ENCODE data around the gene LRRC8B.

Gene LRRC8B

DNA sequence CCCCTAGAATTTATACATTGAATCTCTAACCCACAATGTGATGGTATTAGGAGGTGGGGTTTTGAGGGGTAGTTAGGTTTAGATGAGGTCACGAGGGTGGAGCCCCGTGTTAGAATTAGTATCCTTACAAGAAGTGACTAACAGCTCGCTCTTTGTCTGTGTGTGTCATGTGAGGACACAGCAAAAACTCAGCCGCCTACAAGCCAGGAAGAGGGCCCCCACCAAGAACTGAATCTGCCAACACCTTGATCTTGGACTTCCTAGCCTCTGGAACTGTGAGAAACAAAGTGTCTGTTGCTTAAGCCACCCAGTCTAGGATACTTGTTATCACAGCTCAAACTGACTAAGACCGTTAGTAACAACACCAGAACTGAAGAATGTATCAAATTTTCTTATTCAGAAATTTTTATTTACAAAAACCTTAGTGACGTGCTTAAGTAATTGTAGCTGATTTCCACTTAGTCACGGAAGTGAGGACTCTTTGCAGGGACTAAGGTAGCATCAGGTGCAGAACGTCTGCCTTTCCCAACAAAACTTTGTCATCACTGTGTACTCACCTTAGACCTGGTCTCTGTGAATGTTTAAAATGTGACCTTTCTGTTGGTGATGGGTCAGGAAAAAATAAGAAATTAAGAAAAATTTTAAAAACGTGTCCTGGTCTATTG, 83.8 kb downstream of the LRRC8B start:
- Histone ChIP-seq H3K79me2 (ENCODE audit: low read length) (no peaks in the 10 kb centered on the region), H3K9ac (ENCODE audit: low read length) (no peak overlapping the region), H2AFZ (ENCODE audit: low read depth, low read length) (no peak overlapping the region), H3K27me3 (ENCODE audit: low read depth, low read length) (peaks cover 61% of the 10 kb centered on the region), H3K27ac (ENCODE audit: low read length) (no peak overlapping the region), H3K36me3 (replicated peaks; ENCODE audit: low read depth, low read length) (no peaks in the 10 kb centered on the region), H3K9me3 (ENCODE audit: insufficient read depth, low read length) (no peaks in the 10 kb centered on the region), H3K4me1 (ENCODE audit: low read length) (peaks cover 29% of the 10 kb centered on the region), H4K20me1 (ENCODE audit: insufficient read depth, low read length) (peaks cover 17% of the 10 kb centered on the region; the same call in 1 of the 2 replicates), H3K4me2 (ENCODE audit: low read length) (no peak overlapping the region), H3K4me3 (ENCODE audit: low read length) (no peak overlapping the region)
- TF ChIP-seq EZH2phosphoT487 (IDR thresholded peaks at IDR 0.05; ENCODE audit: low read depth): no peak
- TF ChIP-seq, protein P1, sequence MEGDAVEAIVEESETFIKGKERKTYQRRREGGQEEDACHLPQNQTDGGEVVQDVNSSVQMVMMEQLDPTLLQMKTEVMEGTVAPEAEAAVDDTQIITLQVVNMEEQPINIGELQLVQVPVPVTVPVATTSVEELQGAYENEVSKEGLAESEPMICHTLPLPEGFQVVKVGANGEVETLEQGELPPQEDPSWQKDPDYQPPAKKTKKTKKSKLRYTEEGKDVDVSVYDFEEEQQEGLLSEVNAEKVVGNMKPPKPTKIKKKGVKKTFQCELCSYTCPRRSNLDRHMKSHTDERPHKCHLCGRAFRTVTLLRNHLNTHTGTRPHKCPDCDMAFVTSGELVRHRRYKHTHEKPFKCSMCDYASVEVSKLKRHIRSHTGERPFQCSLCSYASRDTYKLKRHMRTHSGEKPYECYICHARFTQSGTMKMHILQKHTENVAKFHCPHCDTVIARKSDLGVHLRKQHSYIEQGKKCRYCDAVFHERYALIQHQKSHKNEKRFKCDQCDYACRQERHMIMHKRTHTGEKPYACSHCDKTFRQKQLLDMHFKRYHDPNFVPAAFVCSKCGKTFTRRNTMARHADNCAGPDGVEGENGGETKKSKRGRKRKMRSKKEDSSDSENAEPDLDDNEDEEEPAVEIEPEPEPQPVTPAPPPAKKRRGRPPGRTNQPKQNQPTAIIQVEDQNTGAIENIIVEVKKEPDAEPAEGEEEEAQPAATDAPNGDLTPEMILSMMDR (IDR thresholded peaks at IDR 0.05; ENCODE audit: low read depth, low read length): no peak

DNA sequence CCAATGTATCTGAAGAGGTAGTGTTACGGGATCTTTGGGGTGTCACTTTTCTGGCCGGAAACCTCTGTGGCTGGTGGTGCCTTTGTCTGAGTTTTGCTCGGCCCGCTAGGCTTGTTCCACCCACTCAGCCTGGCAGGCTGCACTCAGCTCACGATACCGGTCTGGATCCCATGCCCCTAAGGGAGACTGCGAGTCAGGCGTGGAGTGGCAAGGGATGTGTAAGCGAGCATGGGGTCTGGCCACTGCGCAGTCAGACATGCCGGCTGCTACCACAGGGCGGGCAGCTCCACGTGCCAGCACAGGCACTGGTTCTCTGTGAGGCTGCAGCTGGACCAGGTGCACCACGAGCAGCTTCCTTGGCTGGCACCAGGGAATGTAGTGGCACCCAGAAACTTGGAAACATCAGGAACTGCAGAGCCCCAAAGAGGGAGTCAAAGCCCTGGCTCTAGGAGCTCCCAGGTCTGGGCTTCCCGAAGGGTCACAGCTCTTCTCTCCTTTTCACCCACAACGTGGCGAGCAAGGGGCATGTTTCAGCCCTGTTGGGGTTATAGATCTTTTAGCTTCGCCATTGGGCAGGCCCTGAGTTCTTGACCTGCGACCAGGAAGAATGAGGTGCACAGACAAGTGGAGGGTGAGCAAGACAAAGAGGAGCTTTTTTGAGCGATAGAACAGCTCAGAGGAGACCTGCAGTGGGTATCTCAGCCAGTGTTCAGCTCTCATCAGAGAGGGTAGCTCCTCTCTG, 84.5 kb downstream of the LRRC8B start:
- Histone ChIP-seq H3K4me1 (ENCODE audit: low read length) (peaks cover 29% of the 10 kb centered on the region), H3K27me3 (ENCODE audit: low read depth, low read length) (peaks cover 66% of the 10 kb centered on the region), H3K27ac (ENCODE audit: low read length) (no peak overlapping the region), H2AFZ (ENCODE audit: low read depth, low read length) (no peak overlapping the region), H3K79me2 (ENCODE audit: low read length) (no peaks in the 10 kb centered on the region), H3K9me3 (ENCODE audit: insufficient read depth, low read length) (no peaks in the 10 kb centered on the region), H3K4me2 (ENCODE audit: low read length) (no peak overlapping the region), H3K4me3 (ENCODE audit: low read length) (no peak overlapping the region), H3K36me3 (replicated peaks; ENCODE audit: low read depth, low read length) (no peaks in the 10 kb centered on the region), H4K20me1 (ENCODE audit: insufficient read depth, low read length) (peaks cover 17% of the 10 kb centered on the region; the same call in 1 of the 2 replicates), H3K9ac (ENCODE audit: low read length) (no peak overlapping the region)
- TF ChIP-seq, protein P1 (IDR thresholded peaks at IDR 0.05; ENCODE audit: low read depth, low read length): no peak
- no peak for TF ChIP-seq EZH2phosphoT487 (IDR thresholded peaks at IDR 0.05; ENCODE audit: low read depth)

DNA sequence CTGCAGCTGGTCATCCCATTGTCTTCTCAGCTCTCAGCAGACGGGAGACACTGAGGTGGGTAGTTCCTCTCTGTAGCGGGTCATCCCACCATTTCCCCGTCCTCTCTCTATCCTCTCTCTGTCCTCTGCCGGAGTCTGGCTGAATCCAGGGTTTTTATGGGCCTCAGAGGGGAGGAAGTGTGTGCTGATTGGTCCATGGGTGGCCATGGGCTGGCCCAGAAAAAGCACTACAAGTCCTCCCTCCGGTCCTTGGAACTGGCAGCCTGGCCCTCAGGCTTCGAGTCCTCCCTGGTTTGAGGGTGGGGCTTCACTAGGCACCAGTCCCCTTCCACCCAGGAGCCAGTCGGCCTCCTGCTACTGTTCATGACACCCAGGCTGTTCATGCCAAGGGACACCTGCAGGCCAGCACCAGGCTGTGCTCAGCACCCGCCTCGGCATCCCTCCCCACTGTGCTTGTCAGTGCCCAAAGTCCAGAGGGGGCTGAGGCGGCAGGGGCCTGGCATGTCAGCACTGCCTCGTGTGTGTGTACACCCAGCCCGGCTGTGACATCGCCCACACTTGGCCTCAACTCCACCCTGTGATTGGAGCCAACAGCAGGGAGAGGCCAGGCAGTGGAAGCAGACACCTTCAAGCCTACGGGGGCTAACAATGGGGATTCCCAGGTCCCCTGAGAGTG, 85.3 kb downstream of the LRRC8B start:
- H3K79me2 ChIP-seq (ENCODE audit: low read length): no peaks in the 10 kb centered on the region
- no peak overlapping the region for H2AFZ ChIP-seq (ENCODE audit: low read depth, low read length)
- TF ChIP-seq EZH2phosphoT487 (IDR thresholded peaks at IDR 0.05; ENCODE audit: low read depth): no peak
- TF ChIP-seq, protein P1 (IDR thresholded peaks at IDR 0.05; ENCODE audit: low read depth, low read length): no peak
- no peak overlapping the region for H3K9ac ChIP-seq (ENCODE audit: low read length)
- no peaks in the 10 kb centered on the region for H3K9me3 ChIP-seq (ENCODE audit: insufficient read depth, low read length)
- H3K4me3 ChIP-seq (ENCODE audit: low read length): peak overlapping the region; percentile 42
- no peak overlapping the region for H3K27ac ChIP-seq (ENCODE audit: low read length)
- peaks cover 69% of the 10 kb centered on the region for H3K27me3 ChIP-seq (ENCODE audit: low read depth, low read length)
- no peaks in the 10 kb centered on the region for H3K36me3 ChIP-seq (replicated peaks; ENCODE audit: low read depth, low read length)
- peak overlapping the region; percentile 68 for H3K4me2 ChIP-seq (ENCODE audit: low read length)
- H3K4me1 ChIP-seq (ENCODE audit: low read length): peaks cover 29% of the 10 kb centered on the region
- peaks cover 17% of the 10 kb centered on the region; the same call in 1 of the 2 replicates for H4K20me1 ChIP-seq (ENCODE audit: insufficient read depth, low read length)
